ENCODE measurements around the gene KCNG1.
A peak's percentile ranks its signal among the peaks of the same experiment; 100 is the strongest.

KCNG1 gene

DNA sequence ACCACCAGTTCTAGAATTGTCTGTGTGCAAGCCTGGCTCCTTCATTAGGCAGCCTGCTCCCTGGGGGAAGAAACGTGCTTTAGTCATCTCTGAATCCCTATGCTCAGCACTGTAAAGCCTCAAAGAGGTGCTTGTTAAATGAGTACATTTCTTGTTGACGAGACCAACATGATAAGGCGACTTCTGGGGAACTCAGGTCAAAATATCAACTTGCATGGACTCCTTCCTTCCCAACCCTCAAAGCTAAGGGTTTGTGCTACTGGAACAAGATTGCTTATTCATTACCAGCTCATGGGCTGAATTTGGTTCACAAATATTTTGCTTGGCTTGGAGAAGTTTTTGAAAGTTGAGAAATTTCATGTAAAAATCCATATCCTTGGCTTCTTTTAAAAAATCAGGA lies 10.6 kb downstream of the KCNG1 start:
- DNase-seq = no peak

GRCh38 chr20:51011479-51011878 lies 11.4 kb downstream of the KCNG1 start:
- no peak for DNase-seq

GRCh38 chr20:51010932-51011331 lies 12.0 kb downstream of the KCNG1 start:
- DNase-seq = no peak

DNA sequence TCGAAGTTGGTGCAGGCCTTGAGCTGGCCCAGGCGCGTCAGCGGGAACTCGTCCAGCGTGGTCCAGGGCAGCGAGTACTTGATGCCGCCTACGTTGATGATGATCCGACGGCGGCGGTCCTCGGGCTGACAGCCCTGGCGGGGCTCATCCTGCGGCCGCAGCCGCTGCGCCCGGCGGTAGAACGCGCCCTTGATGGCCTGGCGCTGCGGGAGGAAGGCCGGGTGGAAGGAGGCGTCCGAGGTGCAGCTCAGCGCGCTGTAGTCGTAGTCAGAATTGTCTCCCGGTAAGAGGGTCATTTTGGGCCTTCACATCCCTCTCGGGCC lies 12.9 kb downstream of the KCNG1 start:
- no peak for DNase-seq

- no peak for DNase-seq
Observed at GRCh38 chr20:51009303-51010042, 13.4 kb downstream of the KCNG1 start.

- DNase-seq = no peak
Observed at GRCh38 chr20:51008718-51009117, 14.2 kb downstream of the KCNG1 start.

DNA sequence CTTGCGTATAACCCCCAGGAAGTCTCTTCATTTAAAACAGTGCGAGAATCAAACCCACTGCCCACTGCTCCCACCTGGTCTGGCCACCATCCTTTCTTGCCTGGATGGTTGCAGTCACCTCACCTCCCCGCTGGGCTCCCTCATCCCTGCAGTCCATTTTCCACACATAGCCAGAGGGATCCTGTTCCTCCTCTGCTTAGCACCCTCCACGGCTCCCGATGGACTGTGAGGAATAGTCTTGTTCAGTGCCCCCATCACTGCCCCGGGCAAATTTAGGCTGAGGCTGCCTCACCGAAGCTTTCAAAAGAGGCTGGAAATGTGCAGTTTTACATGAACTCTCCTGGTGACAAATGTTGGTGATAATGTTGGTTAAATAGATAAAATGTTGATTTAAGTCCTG lies 17.7 kb downstream of the KCNG1 start:
- DNase-seq = no peak

GRCh38 chr20:51004781-51005180 lies 18.1 kb downstream of the KCNG1 start:
- DNase-seq = no peak

- no peak for DNase-seq
Observed at GRCh38 chr20:51004305-51004727, 18.6 kb downstream of the KCNG1 start.

- DNase-seq = no peak
Observed at GRCh38 chr20:51003753-51004152, 19.2 kb downstream of the KCNG1 start.

DNA sequence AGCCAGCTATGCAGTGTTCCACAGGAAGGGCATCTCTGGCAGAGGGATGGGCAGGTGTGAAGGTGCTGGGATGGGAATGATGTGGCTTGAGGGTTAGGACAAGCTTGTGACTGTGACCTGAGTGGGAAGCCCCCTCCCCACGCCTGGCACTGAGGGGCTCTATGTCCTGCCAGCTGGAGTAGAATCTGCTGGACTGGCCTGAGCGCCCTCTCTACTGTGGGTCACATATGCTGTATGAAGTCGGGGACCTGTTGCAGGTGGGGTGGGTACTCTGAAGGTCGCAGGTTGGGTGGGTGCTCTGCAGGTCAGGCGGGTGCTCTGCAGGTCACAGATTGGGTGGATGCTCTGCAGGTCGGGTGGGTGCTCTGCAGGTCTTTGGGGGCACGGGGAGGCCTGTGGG lies 20.3 kb downstream of the KCNG1 start:
- DNase-seq = no peak

DNA sequence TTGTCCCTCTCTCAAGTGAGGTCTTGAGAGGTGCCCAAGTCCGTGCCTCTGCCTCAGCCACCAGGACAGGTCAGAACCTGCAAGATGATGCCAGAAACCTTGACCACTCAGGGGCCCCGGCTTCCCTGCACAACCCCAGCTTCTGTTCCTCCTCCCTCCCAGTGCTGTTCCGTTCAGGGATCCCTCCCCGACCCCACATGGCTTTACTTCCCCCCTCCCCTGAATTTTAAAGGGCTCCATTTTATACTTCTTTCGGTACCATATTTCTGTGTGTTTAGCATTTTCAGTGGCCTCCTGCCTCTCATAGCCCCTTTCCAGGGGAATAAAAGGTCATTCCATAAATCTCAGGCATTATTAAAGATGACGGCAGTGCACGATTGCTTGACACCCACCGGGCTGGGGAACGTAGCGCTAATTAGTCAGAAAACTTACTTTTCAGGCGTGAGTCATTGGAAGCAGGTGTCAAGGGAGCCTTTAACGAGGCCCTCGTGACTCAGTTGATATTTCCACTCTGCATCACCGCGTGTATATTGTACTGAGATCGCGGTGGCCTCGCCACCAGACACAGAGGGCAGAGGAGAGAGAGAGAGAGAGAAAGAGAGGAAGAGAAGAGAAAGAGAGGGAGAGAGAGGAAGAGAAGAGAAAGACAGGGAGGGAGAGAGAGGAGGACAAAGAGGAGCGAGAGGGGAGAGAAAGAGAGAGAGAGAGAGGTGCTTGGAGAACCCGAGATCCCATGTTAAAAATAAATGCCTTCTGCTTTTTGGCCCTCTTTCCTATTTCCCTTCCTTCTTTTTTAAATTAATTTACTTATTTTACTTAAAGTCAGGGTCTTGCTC lies 21.3 kb downstream of the KCNG1 start:
- no peak for DNase-seq

- DNase-seq = no peak
Observed at GRCh38 chr20:50999355-50999754, 23.6 kb downstream of the KCNG1 start.

DNA sequence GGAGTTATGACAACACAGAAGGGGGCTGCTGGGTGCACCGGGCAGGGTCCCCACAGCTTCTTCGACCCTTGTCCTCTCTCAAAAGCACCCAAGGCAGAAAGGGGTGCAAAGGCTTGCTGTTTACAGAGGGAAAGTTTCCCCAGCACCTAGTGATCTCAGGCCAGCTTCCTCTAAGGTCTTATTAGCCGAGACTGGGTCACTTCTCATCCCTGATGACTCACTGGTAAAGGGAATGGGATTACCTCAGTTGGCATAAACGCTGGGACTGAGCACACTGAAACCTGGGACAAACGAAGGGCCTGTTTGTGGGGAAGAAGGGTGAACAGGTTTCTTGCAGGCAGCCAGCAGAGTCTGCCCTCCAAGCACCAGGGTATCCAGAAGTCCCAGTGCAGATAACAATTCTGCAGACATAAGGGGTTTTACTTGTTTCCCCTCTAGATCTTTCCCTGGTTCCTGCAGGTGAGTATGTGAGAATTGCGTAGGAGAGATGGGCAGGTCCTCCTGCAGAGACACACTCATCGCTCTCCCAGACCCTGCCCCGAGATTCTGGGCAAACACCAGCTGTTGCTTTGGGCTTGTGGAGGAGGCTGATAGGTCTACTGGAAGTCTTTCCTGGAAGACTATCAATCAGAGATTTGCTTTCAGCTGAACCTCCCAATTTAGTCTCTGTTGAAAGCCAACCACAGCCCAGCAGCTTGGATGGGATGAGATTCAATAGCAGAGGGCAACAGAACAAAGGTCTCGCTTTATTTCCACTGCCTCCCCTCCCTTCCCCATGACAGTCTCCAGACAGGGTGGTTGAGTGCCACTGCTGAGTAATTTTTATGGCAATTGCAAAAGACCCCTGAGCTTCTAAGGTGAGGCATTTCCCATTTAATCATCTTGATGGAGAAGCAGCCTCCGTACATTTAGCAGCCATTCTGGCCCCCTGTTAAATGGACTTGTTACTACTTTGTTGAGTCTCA lies 25.7 kb downstream of the KCNG1 start:
- DNase-seq = no peak

DNA sequence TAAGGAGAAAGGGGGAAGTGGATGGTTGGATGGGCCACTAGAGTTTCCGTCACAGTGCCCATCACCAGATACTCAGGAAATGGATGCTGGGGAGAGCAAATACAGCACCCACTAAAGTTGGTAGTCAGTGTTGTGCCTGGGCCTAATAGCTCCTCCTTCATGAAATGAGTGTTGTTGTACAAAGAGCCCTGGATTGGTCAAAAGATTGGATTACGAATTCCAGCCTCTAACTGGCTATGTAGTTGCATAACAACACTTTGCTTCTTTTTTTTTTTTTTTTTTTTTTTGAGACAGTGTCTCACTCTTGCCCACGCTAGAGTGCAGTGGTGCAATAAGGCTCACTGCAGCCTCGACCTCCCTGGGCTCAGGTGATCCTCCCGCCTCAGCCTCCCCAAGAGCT lies 27.4 kb downstream of the KCNG1 start:
- no peak for DNase-seq

GRCh38 chr20:50993876-50994275 lies 29.0 kb downstream of the KCNG1 start:
- no peak for DNase-seq

DNA sequence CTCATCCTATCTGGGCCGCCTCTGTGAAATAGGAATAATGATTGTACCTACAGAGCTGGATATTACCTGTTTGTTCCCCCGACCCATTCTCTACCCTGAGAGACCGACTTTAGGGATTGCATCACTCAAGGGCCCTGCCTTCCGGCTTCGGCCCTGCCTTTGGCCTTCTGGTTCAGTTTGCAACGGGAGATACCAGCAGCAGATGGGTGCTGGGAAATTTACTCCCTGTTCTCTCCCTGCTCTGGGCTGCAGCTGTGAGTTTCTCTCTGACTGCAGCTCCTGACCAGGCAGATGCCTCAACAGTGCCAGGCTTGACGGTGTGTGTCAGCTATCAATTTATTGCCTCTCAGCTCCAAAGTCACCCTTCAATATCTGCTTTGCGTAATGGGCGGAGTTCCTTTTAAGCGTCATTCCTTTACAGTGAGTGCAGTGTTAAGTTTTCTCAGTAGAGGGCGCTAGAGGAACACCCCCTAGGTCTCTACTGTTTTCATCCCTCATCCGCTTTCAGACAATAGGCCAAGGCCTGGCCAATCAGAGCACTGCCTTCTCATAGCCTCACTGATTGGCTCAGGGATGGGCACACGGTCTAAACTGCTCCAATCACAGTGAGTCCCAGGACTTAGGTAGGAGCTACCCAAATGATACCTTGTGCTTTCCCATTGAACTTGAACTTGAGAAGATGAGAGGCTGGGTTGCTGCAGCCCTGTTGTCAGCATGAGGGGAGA lies 30.0 kb downstream of the KCNG1 start:
- no peak for DNase-seq

GRCh38 chr20:50992336-50992732 lies 30.6 kb downstream of the KCNG1 start:
- DNase-seq = no peak

DNA sequence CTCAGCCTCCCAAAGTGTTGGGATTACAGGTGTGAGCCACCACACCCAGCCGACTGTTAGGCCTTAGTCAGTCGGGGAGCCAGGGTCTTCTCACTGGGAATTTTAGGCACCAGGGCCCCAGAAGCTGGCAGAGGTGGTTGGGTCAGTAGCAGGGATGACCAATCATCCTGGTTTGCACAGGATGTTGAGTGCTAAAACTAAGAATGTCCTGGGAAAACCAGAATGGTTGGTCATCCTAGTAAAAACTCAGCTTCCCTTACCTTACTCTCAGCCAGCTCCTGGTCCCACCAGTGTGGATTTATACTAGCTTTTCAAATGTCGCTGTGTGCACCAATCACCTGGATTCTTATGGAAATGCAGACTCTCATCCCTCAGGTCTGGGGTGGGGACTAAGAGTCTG lies 31.8 kb downstream of the KCNG1 start:
- DNase-seq = no peak

DNA sequence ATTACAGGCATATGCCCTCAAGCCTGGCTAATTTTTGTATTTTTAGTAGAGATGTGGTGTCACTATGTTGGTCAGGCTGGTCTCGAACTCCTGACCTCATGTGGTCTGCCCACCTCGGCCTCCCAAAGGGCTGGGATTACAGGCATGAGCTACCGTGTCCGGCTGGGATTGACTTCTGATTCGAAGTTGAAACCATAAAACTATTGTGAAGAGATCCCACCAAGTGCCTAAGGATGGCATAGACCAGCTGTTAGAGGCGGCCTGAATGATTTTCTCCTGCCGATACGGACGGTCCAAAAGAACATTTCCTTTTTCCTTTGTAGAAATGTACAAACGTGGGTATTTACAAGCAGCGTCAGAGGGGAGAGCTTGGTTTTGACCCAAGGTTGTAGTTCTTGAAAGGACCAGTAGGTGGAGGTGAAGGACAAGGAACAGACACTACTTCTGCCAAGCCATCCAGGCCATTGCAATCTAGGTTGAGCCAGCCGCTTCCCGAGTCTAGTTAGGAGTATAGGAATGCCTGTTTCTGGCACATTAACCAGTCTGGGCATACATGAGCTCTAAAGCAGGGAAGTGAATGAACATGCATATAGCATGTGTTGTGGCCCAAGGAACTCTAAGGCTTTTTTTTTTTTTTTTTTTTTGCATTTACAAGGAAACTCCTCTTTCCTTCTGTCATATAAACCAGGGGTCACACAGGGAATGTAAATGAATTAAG lies 35.3 kb downstream of the KCNG1 start:
- DNase-seq = peak; percentile 26

DNA sequence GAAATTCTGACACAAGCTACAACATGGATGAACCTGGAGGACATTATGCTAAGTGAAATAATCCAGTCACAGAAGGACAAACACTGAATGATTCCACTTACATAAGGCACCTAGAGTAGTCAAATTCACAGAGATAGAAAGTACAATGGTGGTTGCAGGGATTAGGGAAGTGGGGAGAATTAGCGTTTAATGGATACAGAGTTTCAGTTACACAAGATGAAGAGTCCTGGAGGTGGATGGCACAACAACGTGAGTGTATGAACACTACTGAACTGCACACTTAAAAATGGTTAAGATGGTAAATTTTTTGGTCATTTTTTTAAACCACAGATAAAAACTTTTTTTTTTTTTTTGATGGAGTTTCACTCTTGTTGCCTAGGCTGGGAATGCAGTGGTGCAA lies 39.6 kb downstream of the KCNG1 start:
- no peak for DNase-seq

DNA sequence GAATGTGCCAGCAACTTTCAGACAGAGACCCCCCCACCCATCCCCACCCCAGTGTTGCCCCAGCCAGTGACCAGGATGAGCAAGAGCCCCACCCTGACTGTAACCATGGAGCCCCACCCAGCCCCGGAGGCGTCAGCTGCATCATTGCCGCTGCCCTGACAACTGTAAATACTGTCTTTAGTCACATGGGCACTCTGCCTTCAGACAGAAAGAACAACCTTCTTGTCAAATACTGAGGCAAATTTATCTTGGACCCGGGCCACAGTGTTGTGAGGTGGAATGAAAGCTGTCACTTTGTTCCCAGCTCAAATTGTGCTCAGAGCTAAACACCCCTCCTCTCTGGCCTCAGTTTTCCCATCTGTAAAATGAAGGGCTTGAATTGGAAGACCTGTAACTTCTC lies 40.5 kb downstream of the KCNG1 start:
- no peak for DNase-seq

Measured in stimulated activated naive CD4-positive, alpha-beta T cell treated with Interleukin-2 at 50 U/mL for 16 hours (primary cell).